Activated naive CD8-positive, alpha-beta T cell treated with anti-CD3 and anti-CD28 coated beads, Interleukin-2, amount 50 U/mL, for 24 hours (primary cell): ENCODE data around the gene GPT2.

Source experiments
- ATAC-seq: fragments of 150-1000 bp; cut with Tn5 transposase; one replicate; pipeline ENCODE4 v1.10.0; 2021
- DNase-seq: peaks from one replicate; pipeline ENCODE4 v3.0.0; 2021
- H3K27ac Mint-ChIP-seq: one replicate; pipeline ENCODE4 v1.8.0; 2021; ENCODE audit warnings: mild to moderate bottlenecking, mixed read lengths
- H3K27me3 Mint-ChIP-seq: one replicate; pipeline ENCODE4 v1.8.0; 2021; ENCODE audit warnings: mixed read lengths
- H3K36me3 Mint-ChIP-seq: one replicate; pipeline ENCODE4 v1.8.0; 2021; ENCODE audit warnings: low read depth, mixed read lengths
- H3K4me1 Mint-ChIP-seq: one replicate; pipeline ENCODE4 v1.8.0; 2021; ENCODE audit warnings: mixed read lengths
- H3K4me3 Mint-ChIP-seq: one replicate; pipeline ENCODE4 v1.8.0; 2021; ENCODE audit warnings: mild to moderate bottlenecking, moderate library complexity, mixed read lengths
- H3K9me3 Mint-ChIP-seq: one replicate; pipeline ENCODE4 v1.8.0; 2021; ENCODE audit warnings: mixed read lengths

GPT2 gene

GRCh38 chr16:46973996-46974324, 89.8 kb downstream of the GPT2 start:
- ATAC-seq (no peak), DNase-seq (no peak)
- peaks cover 25% of the 10 kb centered on the region for H3K36me3 Mint-ChIP-seq
- H3K27ac Mint-ChIP-seq: peak overlapping the region; percentile 97
- H3K9me3 Mint-ChIP-seq: no peaks in the 10 kb centered on the region
- H3K27me3 Mint-ChIP-seq: no peaks in the 10 kb centered on the region
- peak overlapping the region; percentile 94 for H3K4me3 Mint-ChIP-seq
- peaks cover 63% of the 10 kb centered on the region for H3K4me1 Mint-ChIP-seq

DNA sequence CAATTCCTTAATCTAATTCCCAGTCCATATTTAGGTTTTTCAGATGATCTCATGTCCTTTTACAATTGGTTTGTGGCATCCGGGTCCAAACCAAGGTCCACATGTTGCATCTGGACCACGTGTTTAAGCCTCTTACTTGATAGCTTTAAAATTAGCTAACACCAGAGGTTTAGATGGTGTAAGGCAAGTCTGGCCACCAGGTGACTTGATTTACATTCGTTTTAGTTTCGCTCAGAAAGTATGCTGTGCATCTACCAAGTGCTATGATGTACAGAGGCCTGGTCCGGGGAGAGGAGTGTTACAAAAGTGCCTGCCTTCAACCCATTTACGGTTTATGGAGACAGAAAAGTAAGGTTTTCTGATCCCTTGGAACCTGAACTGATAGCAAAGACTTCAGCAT, 90.2 kb downstream of the GPT2 start:
- peaks cover 21% of the 10 kb centered on the region for H3K36me3 Mint-ChIP-seq
- H3K4me1 Mint-ChIP-seq: peaks cover 59% of the 10 kb centered on the region
- no peak for ATAC-seq
- H3K9me3 Mint-ChIP-seq: no peaks in the 10 kb centered on the region
- H3K27ac Mint-ChIP-seq: peak overlapping the region; percentile 97
- DNase-seq: peak; percentile 20
- H3K4me3 Mint-ChIP-seq: peak overlapping the region; percentile 94
- no peaks in the 10 kb centered on the region for H3K27me3 Mint-ChIP-seq

DNA sequence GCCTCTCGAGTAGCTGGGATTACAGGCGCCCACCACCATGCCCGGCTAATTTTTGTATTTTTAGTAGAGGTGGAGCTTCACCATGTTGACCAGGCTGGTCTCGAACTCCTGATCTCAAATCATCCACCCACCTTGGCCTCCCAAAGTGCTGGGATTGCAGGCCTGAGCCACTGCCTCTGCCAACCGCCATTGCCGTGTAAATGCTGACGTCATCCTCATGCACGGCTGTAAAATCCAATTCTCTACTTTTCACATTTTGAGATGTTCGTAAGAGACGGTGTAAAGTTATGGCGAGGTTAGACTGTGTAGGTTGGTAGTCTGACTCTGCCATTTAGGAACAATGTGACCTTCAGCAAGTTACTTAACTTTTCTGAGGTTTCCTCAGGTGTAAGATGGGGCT, 91.0 kb downstream of the GPT2 start:
- peak overlapping the region; percentile 61 for H3K4me3 Mint-ChIP-seq
- peaks cover 53% of the 10 kb centered on the region for H3K4me1 Mint-ChIP-seq
- peaks cover 18% of the 10 kb centered on the region for H3K36me3 Mint-ChIP-seq
- peak; percentile 11 for DNase-seq
- no peaks in the 10 kb centered on the region for H3K9me3 Mint-ChIP-seq
- H3K27ac Mint-ChIP-seq: peak overlapping the region; percentile 97
- ATAC-seq: no peak
- H3K27me3 Mint-ChIP-seq: no peaks in the 10 kb centered on the region

GRCh38 chr16:46975908-46976470, 91.8 kb downstream of the GPT2 start:
- peak overlapping the region; percentile 48 for H3K4me3 Mint-ChIP-seq
- peaks cover 48% of the 10 kb centered on the region for H3K4me1 Mint-ChIP-seq
- H3K27me3 Mint-ChIP-seq: no peaks in the 10 kb centered on the region
- peak overlapping the region; percentile 89 for H3K27ac Mint-ChIP-seq
- no peak for ATAC-seq
- peaks cover 14% of the 10 kb centered on the region for H3K36me3 Mint-ChIP-seq
- DNase-seq: no peak
- no peaks in the 10 kb centered on the region for H3K9me3 Mint-ChIP-seq

DNA sequence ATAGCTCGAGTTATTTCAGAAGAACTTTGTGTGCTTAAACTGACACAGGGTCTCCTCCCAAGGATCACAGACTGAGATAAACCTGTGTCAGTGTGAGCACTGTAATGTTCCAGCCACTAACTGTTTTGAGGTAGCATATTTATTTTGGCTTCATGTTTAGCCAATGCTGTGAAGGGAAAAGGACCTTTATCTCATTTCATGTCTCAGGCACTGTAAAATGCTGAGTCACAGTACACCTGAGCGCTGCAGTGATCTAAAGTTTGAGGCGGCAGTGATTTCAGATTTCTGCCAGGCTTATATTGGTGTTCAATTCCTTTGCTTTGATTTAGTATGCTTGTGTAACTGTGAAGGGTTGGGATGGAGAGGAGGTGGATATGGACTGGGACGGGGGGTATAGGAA, 92.4 kb downstream of the GPT2 start:
- Mint-ChIP-seq H3K4me3 (peak overlapping the region; percentile 48), H3K27ac (peak overlapping the region; percentile 89), H3K9me3 (no peaks in the 10 kb centered on the region), H3K4me1 (peaks cover 44% of the 10 kb centered on the region), H3K36me3 (peaks cover 10% of the 10 kb centered on the region), H3K27me3 (no peaks in the 10 kb centered on the region)
- no peak for ATAC-seq
- no peak for DNase-seq
